ENCODE data around the gene NMD3.
"Not testable (repeated sequence)": the region's sequence is repeated elsewhere in the genome, so short reads cannot be mapped to it uniquely, and the experiment has no call there.

NMD3 gene

GRCh38 chr3:161220850-161221753 is at the start of gene NMD3:
TSS of gene NMD3 (plus strand) at chr3:161221311. CDS start at chr3:161222014, 703 bp downstream.
- DNase-seq (ENCODE audit: low read depth in 1 of 2, low spot score in 1 of 2): peak; percentile 76 to 89

GRCh38 chr3:161171639-161172552 is 49.2 kb upstream of the NMD3 start:
- DNase-seq (ENCODE audit: low read depth in 1 of 2, low spot score in 1 of 2): no peak

- DNase-seq (ENCODE audit: low read depth in 1 of 2, low spot score in 1 of 2): no peak
These were observed 45.6 kb upstream of the NMD3 start for GRCh38 chr3:161175506-161175905.

GRCh38 chr3:161177991-161178390 is 43.1 kb upstream of the NMD3 start:
- no peak for DNase-seq (ENCODE audit: low read depth in 1 of 2, low spot score in 1 of 2)

GRCh38 chr3:161181371-161181770 is 39.7 kb upstream of the NMD3 start:
- DNase-seq (ENCODE audit: low read depth in 1 of 2, low spot score in 1 of 2): not testable (repeated sequence)

- DNase-seq (ENCODE audit: low read depth in 1 of 2, low spot score in 1 of 2): no peak
These were observed 34.1 kb upstream of the NMD3 start for GRCh38 chr3:161187046-161187445.

GRCh38 chr3:161197855-161198850 is 23.0 kb upstream of the NMD3 start:
- DNase-seq (ENCODE audit: low read depth in 1 of 2, low spot score in 1 of 2): no peak

GRCh38 chr3:161199926-161200325 is 21.2 kb upstream of the NMD3 start:
- DNase-seq (ENCODE audit: low read depth in 1 of 2, low spot score in 1 of 2): no peak

GRCh38 chr3:161203485-161204098 is 17.5 kb upstream of the NMD3 start:
- DNase-seq (ENCODE audit: low read depth in 1 of 2, low spot score in 1 of 2): no peak

- DNase-seq (ENCODE audit: low read depth in 1 of 2, low spot score in 1 of 2): no peak
These were observed 12.2 kb upstream of the NMD3 start for GRCh38 chr3:161208931-161209330.

GRCh38 chr3:161212171-161212771 is 8.8 kb upstream of the NMD3 start:
- no peak for DNase-seq (ENCODE audit: low read depth in 1 of 2, low spot score in 1 of 2)

- DNase-seq (ENCODE audit: low read depth in 1 of 2, low spot score in 1 of 2): no peak
These were observed 8.2 kb upstream of the NMD3 start for GRCh38 chr3:161212906-161213305.

- no peak for DNase-seq (ENCODE audit: low read depth in 1 of 2, low spot score in 1 of 2)
These were observed 7.5 kb upstream of the NMD3 start for GRCh38 chr3:161213644-161214043.

- no peak for DNase-seq (ENCODE audit: low read depth in 1 of 2, low spot score in 1 of 2)
These were observed 5.9 kb upstream of the NMD3 start for GRCh38 chr3:161215185-161215584.

- DNase-seq (ENCODE audit: low read depth in 1 of 2, low spot score in 1 of 2): no peak
These were observed 3.6 kb upstream of the NMD3 start for GRCh38 chr3:161217496-161217895.

GRCh38 chr3:161219495-161219894 is 1.6 kb upstream of the NMD3 start:
- no peak for DNase-seq (ENCODE audit: low read depth in 1 of 2, low spot score in 1 of 2)

- no peak for DNase-seq (ENCODE audit: low read depth in 1 of 2, low spot score in 1 of 2)
These were observed 892 bp downstream of the NMD3 start for GRCh38 chr3:161221806-161222600.

GRCh38 chr3:161222662-161223061 is 1.6 kb downstream of the NMD3 start:
- DNase-seq (ENCODE audit: low read depth in 1 of 2, low spot score in 1 of 2): no peak

- no peak for DNase-seq (ENCODE audit: low read depth in 1 of 2, low spot score in 1 of 2)
These were observed 3.7 kb downstream of the NMD3 start for GRCh38 chr3:161224786-161225185.

Data from stimulated activated CD4-positive, alpha-beta T cell treated with anti-CD3 and anti-CD28 coated beads, Interleukin-15, amount 100 ng/mL, for 1 hour (primary cell).